NOMO-1 (cell line): ENCODE data around the gene ZDHHC4.
"Not testable (repeated sequence)": the region's sequence is repeated elsewhere in the genome, so short reads cannot be mapped to it uniquely, and the experiment has no call there.

Experiments
- DNase-seq, 2 experiments: peaks; one replicate each; lab custom pipeline; 2025; ENCODE audit not compliant: unreplicated experiment in 2 of 2; lab: John Stamatoyannopoulos, UW

Gene ZDHHC4

DNA sequence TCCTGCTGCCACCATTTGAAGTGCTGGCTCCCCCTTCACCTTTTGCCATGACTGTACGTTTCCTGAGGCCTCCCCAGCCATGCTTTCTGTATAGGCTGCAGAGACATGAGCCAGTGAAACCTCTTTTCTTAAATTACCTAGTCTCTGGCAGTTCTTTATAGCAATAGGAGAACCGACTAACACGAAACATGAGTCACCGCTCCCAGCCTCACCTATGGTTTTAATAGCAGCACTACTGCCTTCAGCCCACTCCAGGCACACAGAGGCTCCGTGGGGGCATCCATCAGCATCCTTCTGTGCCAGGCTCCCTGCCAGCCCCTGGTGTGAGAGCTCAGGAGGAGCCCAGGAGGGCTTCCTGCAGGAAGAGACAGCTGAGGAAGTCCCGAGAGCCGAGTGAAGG, 54.4 kb downstream of the ZDHHC4 start:
- DNase-seq = no peak

DNA sequence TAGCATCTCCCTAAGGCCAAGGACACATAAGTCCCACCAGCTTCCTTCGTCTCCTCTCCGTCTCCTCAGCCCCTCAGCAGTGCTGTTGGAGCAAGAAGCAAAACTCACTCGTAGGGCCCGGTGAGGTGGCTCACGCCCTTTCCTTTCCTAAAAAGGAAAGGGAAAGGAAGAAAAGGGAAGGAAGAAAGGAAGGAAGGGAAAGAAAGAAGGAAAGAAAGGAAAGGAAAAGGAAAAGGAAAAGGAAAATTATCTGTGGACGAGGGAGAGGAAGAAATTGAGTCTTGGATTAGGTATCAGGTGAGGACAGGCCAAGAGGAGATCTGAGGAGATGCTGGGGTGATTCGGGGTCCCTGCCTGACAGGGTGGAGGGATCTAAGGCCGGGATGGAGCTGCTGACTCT, 56.8 kb downstream of the ZDHHC4 start:
- no peak for DNase-seq

- DNase-seq = not testable (repeated sequence)
These were observed 57.7 kb downstream of the ZDHHC4 start for GRCh38 chr7:6634971-6635370.

DNA sequence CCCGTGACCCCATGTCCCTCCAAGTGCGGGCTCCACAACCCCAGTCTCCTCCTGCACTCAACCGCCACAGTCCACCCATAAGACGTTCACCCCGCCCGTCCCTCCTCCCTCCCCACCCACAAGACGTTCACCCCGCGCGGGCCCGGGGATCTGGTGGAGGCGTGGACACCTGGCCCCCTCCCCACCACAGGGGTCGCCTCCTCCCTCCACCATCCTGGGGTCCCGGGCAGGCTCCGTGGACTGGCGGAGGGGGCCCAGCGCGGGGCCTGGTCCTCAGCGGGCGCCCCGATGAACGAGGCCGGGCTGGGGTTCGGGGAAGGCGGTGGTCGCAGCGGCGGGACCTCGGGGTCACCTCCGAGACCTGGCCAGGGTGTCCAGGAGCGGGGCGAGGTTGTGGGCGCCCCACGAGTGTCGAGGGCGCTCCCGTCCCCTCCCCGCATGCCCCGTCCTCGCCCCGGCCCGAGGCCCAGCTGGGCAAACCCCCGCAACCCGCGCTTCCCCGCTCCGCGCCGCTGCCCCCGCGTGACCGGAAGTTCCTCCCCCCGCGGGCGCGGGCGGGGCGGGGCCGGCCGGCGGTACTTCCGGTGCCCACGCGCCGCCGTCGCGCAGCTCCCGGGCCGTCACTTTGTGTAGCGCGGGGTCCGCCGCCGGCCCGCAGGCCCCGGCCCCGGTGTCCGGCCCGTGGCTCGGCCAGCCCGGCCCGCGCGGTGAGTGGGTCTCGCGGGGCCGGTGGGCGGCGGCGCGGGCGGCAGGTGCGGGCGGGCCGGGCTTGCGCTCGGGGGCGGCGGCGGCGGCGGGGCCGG, 59.7 kb downstream of the ZDHHC4 start, which contains the start of gene ZNF316:
TSS of gene ZNF316 (plus strand) at position 578 of the 803 bp plus-strand sequence. CDS start 5,092 bp downstream, outside the sequence.
- peak in 1 of 2 experiments; percentile 42 for DNase-seq

GRCh38 chr7:6637544-6638229, 60.4 kb downstream of the ZDHHC4 start:
- peak; percentile 47 to 54 for DNase-seq
